Gastrocnemius medialis (tissue), 4 donors: ENCODE data around the gene ATP11A. TPM values are rescaled to one million over a fixed set of nuclear protein-coding genes. Genes with fewer than 3 reads are reported as not detected.

Experiments used
- ATAC-seq, 2 donors: fragments of 150-250 bp; one replicate each; pipeline ENCODE4 v1.9.1; 2016
- DNase-seq, 2 donors: peaks; one replicate each; pipeline ENCODE4 v3.0.0-alpha.2; 2019
- H3K27ac ChIP-seq, 4 donors: fragments of 200-600 bp; sonication (generic); 1 replicate in 1 of 4; 2 replicates in 3 of 4; pipeline ENCODE4 v1.5.1; 2016 to 2018; ENCODE audit warnings: mild to moderate bottlenecking in 2 of 4, moderate library complexity in 1 of 4
- H3K27me3 ChIP-seq, 3 donors: fragments of 200-600 bp; sonication (generic) in 2 of 3; 1 replicate in 1 of 3; 2 replicates in 2 of 3; pipeline versions ENCODE4 v1.5.1 to v1.6.0; 2016 to 2019; ENCODE audit warnings: mild to moderate bottlenecking in 1 of 3, moderate library complexity in 1 of 3
- H3K36me3 ChIP-seq, 2 donors: fragments of 200-600 bp; sonication (generic) in 1 of 2; one replicate each; pipeline ENCODE4 v1.5.1; 2017 to 2018
- H3K4me1 ChIP-seq, 2 donors: fragments of 200-600 bp; sonication (generic) in 1 of 2; one replicate each; pipeline ENCODE4 v1.5.1; 2016 to 2017; ENCODE audit warnings: mild to moderate bottlenecking in 2 of 2
- H3K4me3 ChIP-seq, 4 donors: fragments of 200-600 bp; sonication (generic) in 3 of 4; 1 replicate in 1 of 4; 2 replicates in 3 of 4; pipeline ENCODE4 v1.5.1; 2016 to 2019; ENCODE audit warnings: mild to moderate bottlenecking in 2 of 4
- H3K9me3 ChIP-seq, 3 donors: fragments of 200-600 bp; sonication (generic) in 2 of 3; 1 replicate in 1 of 3; 2 replicates in 2 of 3; pipeline ENCODE4 v1.5.1; 2016 to 2019
- POLR2A ChIP-seq, 2 donors: fragments of 450-650 bp; IDR thresholded peaks; one replicate each; pipeline ENCODE4 v1.6.1; 2017; ENCODE audit warnings: antibody characterized with exemption in 2 of 2, mild to moderate bottlenecking in 2 of 2, moderate library complexity in 2 of 2
- in situ Hi-C, 4 donors: fragments of 200-750 bp; cut with MboI; loops; one replicate each; pipeline versions ENCODE4 v1.15.0 to v1.8.0; 2017; ENCODE audit warnings: low sequenced_read_pairs in 4 of 4
- intact Hi-C: fragments of 100-400 bp; cut with DNase I; formaldehyde crosslinking; loops from one replicate; pipeline ENCODE4 v1.15.1; 2023; ENCODE audit warnings: low total_unique reads
- total RNA-seq, 4 donors: library from RNA; depleted of rRNA; stranded (reverse); fragments of >200 nt; gene quantifications; one replicate each; pipeline versions ENCODE4 v1.1.0 to v1.2.3, GENCODE V29; 2016
- TF ChIP-seq, protein P1 (sequence below), 5 experiments: fragments of 450-650 bp in 3 of 5; fragments of 200-600 bp in 2 of 5; sonication (generic) in 2 of 5; IDR thresholded peaks in 4 of 5; conservative IDR thresholded peaks in 1 of 5; 1 replicate in 4 of 5; 2 replicates in 1 of 5; pipeline ENCODE4 v1.5.1; 2016 to 2019; ENCODE audit warnings: antibody characterized with exemption in 5 of 5, mild to moderate bottlenecking in 3 of 5, moderate library complexity in 3 of 5

ATP11A gene
- total RNA-seq, 4 donors from 2014 or later: 10.0 to 14.2 (median 12.6) TPM

GRCh38 chr13:112821340-112822055 is 131.7 kb downstream of the ATP11A start:
- in situ Hi-C loops (no loop called here), intact Hi-C loops (no loop called here)
- Histone ChIP-seq H3K4me1 (peaks cover 0 to 3% of the 10 kb centered on the region in 2 donors), H3K9me3 (no peaks in the 10 kb centered on the region), H3K27me3 (no peaks in the 10 kb centered on the region), H3K36me3 (peaks cover 0 to 25% of the 10 kb centered on the region in 2 donors), H3K4me3 (no peak overlapping the region), H3K27ac (peak overlapping the region in 3 of 4 donors; percentile 38 to 50 (median 48))
- TF ChIP-seq, protein P1, sequence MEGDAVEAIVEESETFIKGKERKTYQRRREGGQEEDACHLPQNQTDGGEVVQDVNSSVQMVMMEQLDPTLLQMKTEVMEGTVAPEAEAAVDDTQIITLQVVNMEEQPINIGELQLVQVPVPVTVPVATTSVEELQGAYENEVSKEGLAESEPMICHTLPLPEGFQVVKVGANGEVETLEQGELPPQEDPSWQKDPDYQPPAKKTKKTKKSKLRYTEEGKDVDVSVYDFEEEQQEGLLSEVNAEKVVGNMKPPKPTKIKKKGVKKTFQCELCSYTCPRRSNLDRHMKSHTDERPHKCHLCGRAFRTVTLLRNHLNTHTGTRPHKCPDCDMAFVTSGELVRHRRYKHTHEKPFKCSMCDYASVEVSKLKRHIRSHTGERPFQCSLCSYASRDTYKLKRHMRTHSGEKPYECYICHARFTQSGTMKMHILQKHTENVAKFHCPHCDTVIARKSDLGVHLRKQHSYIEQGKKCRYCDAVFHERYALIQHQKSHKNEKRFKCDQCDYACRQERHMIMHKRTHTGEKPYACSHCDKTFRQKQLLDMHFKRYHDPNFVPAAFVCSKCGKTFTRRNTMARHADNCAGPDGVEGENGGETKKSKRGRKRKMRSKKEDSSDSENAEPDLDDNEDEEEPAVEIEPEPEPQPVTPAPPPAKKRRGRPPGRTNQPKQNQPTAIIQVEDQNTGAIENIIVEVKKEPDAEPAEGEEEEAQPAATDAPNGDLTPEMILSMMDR (IDR thresholded peaks at IDR 0.05 in 4 of 5, conservative IDR thresholded peaks at IDR 0.05 in 1 of 5): no peak
- TF ChIP-seq POLR2A (IDR thresholded peaks at IDR 0.05): no peak
- DNase-seq: no peak
- peak; percentile 84 to 90 for ATAC-seq

GRCh38 chr13:112822851-112823250 is 133.0 kb downstream of the ATP11A start:
- Histone ChIP-seq H3K36me3 (peaks cover 3 to 30% of the 10 kb centered on the region in 2 donors), H3K27me3 (no peaks in the 10 kb centered on the region), H3K4me1 (peaks cover 0 to 3% of the 10 kb centered on the region in 2 donors), H3K9me3 (no peaks in the 10 kb centered on the region), H3K27ac (no peak overlapping the region), H3K4me3 (no peak overlapping the region)
- intact Hi-C loops (no loop called here), in situ Hi-C loops (no loop called here)
- no peak for TF ChIP-seq POLR2A (IDR thresholded peaks at IDR 0.05)
- TF ChIP-seq, protein P1 (IDR thresholded peaks at IDR 0.05 in 4 of 5, conservative IDR thresholded peaks at IDR 0.05 in 1 of 5): no peak
- DNase-seq (no peak), ATAC-seq (no peak)

DNA sequence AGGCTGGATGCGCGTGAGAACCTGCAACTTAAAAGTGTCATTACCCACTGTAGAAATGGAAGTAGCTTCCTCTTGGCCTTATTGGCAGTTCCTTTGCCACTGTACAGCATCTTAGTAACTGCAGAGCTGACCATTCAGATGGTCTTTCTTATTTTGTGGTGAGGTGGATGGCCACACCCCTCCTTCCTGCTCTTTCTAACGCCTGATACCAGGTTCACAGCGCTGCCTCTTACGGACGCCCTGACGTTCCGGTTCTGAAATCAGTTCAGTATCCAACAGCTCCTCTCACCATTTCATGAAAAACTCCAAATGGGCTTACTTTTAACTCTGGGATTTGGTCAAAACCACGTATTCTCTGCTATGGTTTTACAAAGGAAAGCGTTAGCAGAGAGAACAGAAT is 134.6 kb downstream of the ATP11A start:
- Histone ChIP-seq H3K27ac (no peak overlapping the region), H3K36me3 (peaks cover 3 to 37% of the 10 kb centered on the region in 2 donors), H3K9me3 (no peaks in the 10 kb centered on the region), H3K27me3 (no peaks in the 10 kb centered on the region), H3K4me3 (no peak overlapping the region), H3K4me1 (peaks cover 0 to 3% of the 10 kb centered on the region in 2 donors)
- intact Hi-C loops: no loop called here
- ATAC-seq: no peak
- TF ChIP-seq, protein P1 (IDR thresholded peaks at IDR 0.05 in 4 of 5, conservative IDR thresholded peaks at IDR 0.05 in 1 of 5): no peak
- no peak for TF ChIP-seq POLR2A (IDR thresholded peaks at IDR 0.05)
- no peak for DNase-seq
- in situ Hi-C loops: no loop called here

GRCh38 chr13:112825071-112825470 is 135.2 kb downstream of the ATP11A start:
- ATAC-seq: no peak
- Histone ChIP-seq H3K27me3 (no peaks in the 10 kb centered on the region), H3K9me3 (no peaks in the 10 kb centered on the region), H3K4me1 (peaks cover 0 to 3% of the 10 kb centered on the region in 2 donors), H3K4me3 (no peak overlapping the region), H3K27ac (no peak overlapping the region), H3K36me3 (peaks cover 3 to 32% of the 10 kb centered on the region in 2 donors)
- in situ Hi-C loops (no loop called here), intact Hi-C loops (loop anchor here (1.0 kb wide), 1 partner anchor 34 kb away; no protein-coding TSS in a partner anchor)
- no peak for DNase-seq
- TF ChIP-seq, protein P1 (IDR thresholded peaks at IDR 0.05 in 4 of 5, conservative IDR thresholded peaks at IDR 0.05 in 1 of 5): no peak
- TF ChIP-seq POLR2A (IDR thresholded peaks at IDR 0.05): no peak
